UCSD-AML1 (cell line): ENCODE data around the gene CAPNS1.
"Not testable (repeated sequence)": the region's sequence is repeated elsewhere in the genome, so short reads cannot be mapped to it uniquely, and the experiment has no call there.

Source experiments
- DNase-seq: peaks from one replicate; lab custom pipeline; 2025; ENCODE audit not compliant: unreplicated experiment; lab: John Stamatoyannopoulos, UW

CAPNS1 gene

GRCh38 chr19:36149673-36150406 lies 10.0 kb downstream of the CAPNS1 start:
- DNase-seq: no peak

- no peak for DNase-seq
Measured at GRCh38 chr19:36150586-36150985, 10.7 kb downstream of the CAPNS1 start.

- DNase-seq: no peak
Measured at GRCh38 chr19:36151144-36152018, 11.5 kb downstream of the CAPNS1 start.

- DNase-seq: no peak
Measured at GRCh38 chr19:36152019-36152351, 12.1 kb downstream of the CAPNS1 start.

- DNase-seq: no peak
Measured at GRCh38 chr19:36152352-36153091, 12.7 kb downstream of the CAPNS1 start, which contains the start of gene COX7A1. Gene COX7A1 (minus strand): TSS chr19:36152447. CDS start chr19:36152407, 40 bp downstream.

- DNase-seq: no peak
Measured at GRCh38 chr19:36153126-36153525, 13.3 kb downstream of the CAPNS1 start.

- no peak for DNase-seq
Measured at GRCh38 chr19:36160821-36161596, 21.1 kb downstream of the CAPNS1 start.

GRCh38 chr19:36163813-36164212 lies 23.9 kb downstream of the CAPNS1 start:
- DNase-seq: no peak

GRCh38 chr19:36169084-36169760 lies 29.4 kb downstream of the CAPNS1 start:
- DNase-seq: no peak

- no peak for DNase-seq
Measured at GRCh38 chr19:36172852-36173251, 33.0 kb downstream of the CAPNS1 start.

GRCh38 chr19:36173846-36174245 lies 34.0 kb downstream of the CAPNS1 start:
- DNase-seq: not testable (repeated sequence)

GRCh38 chr19:36179077-36179476 lies 39.2 kb downstream of the CAPNS1 start:
- DNase-seq: not testable (repeated sequence)

- DNase-seq: no peak
Measured at GRCh38 chr19:36182612-36183244, 42.9 kb downstream of the CAPNS1 start.

- no peak for DNase-seq
Measured at GRCh38 chr19:36183245-36183628, 43.4 kb downstream of the CAPNS1 start.

GRCh38 chr19:36186722-36187121 lies 46.9 kb downstream of the CAPNS1 start:
- DNase-seq: not testable (repeated sequence)

GRCh38 chr19:36196249-36196648 lies 56.4 kb downstream of the CAPNS1 start:
- DNase-seq: no peak

- DNase-seq: no peak
Measured at GRCh38 chr19:36198119-36198518, 58.3 kb downstream of the CAPNS1 start.
